ENCODE results near the gene CAPN1. TPM values are rescaled to one million over a fixed set of nuclear protein-coding genes. Genes with fewer than 3 reads are reported as not detected.

CAPN1 gene
- total and polyA plus RNA-seq, 9 of the 15 experiments (the other 6 are each of a cell fraction or from before 2014, with no cell fraction given) = 3.5 to 199 (median 61.6) TPM

GRCh38 chr11:65169164-65169641, 12.5 kb upstream of the CAPN1 start (continued):
- TF ChIP-seq MYC (IDR thresholded peaks at IDR 0.05; ENCODE audit: low read depth, low read length) (0 out of 2 replicates have a peak, but pooled peaks have one; percentile 15), MYC (CRISPR knock-in tag; IDR thresholded peaks at IDR 0.05; ENCODE audit: borderline replicate concordance, low read depth) (no peak), ZNF140 (CRISPR knock-in tag; IDR thresholded peaks at IDR 0.05) (no peak), CBFA2T2 (conservative IDR thresholded peaks at IDR 0.05) (peak; percentile 89), EP300 (IDR thresholded peaks at IDR 0.05; ENCODE audit: low read length) (peak; percentile 68; the same call in 1 of the 2 replicates), SOX6 (IDR thresholded peaks at IDR 0.05) (0 out of 2 replicates have a peak, but pooled peaks have one; percentile 42), SRF (CRISPR knock-in tag; IDR thresholded peaks at IDR 0.05) (no peak), TCF3 (CRISPR knock-in tag; IDR thresholded peaks at IDR 0.05) (peak; percentile 89), ARNT (IDR thresholded peaks at IDR 0.05) (0 out of 4 replicates have a peak, but pooled peaks of 1 of the 2 experiments have one; percentile 10), LCOR (CRISPR knock-in tag; IDR thresholded peaks at IDR 0.05) (peak; percentile 86), ETV1 (tag; conservative IDR thresholded peaks at IDR 0.05; ENCODE audit: low read depth) (peak; percentile 80), ZNF175 (CRISPR knock-in tag; IDR thresholded peaks at IDR 0.05; ENCODE audit: low read depth) (0 out of 2 replicates have a peak, but pooled peaks have one; percentile 37), MYNN (IDR thresholded peaks at IDR 0.05) (peak; percentile 80; the same call in 1 of the 2 replicates), MYNN (CRISPR knock-in tag; IDR thresholded peaks at IDR 0.05) (no peak), KDM2B (CRISPR knock-in tag; IDR thresholded peaks at IDR 0.05) (no peak), LEF1 (IDR thresholded peaks at IDR 0.05) (peak; percentile 46), ZNF778 (CRISPR knock-in tag; IDR thresholded peaks at IDR 0.05) (no peak), ZNF592 (IDR thresholded peaks at IDR 0.05) (peak; percentile 90), ZBTB1 (CRISPR knock-in tag; IDR thresholded peaks at IDR 0.05; ENCODE audit: borderline replicate concordance, low read depth) (peak; percentile 25; the same call in 1 of the 2 replicates), ZNF766 (CRISPR knock-in tag; conservative IDR thresholded peaks at IDR 0.05) (0 out of 2 replicates have a peak, but pooled peaks have one; percentile 58), MNT (conservative IDR thresholded peaks at IDR 0.05) (0 out of 4 replicates have a peak, but pooled peaks of 1 of the 2 experiments have one; percentile 33), CTBP1 (IDR thresholded peaks at IDR 0.05; ENCODE audit: borderline replicate concordance) (peak; percentile 41; the same call in 1 of the 2 replicates), HDAC1 (IDR thresholded peaks at IDR 0.05) (peak in 1 of 2 experiments; percentile 63; a peak in 1 of 4 replicates), NCOR1 (IDR thresholded peaks at IDR 0.05) (peak; percentile 90), ATF1 (CRISPR knock-in tag; IDR thresholded peaks at IDR 0.05) (no peak), ATF1 (tag; IDR thresholded peaks at IDR 0.05) (peak; percentile 33), EP400 (IDR thresholded peaks at IDR 0.05) (peak; percentile 14; the same call in 1 of the 2 replicates)

All from K562 (cell line).